Hepatocyte (in vitro differentiated cells): ENCODE results near the gene PACRG. TPM values are rescaled to one million over a fixed set of nuclear protein-coding genes. Genes with fewer than 3 reads are reported as not detected.

Source experiments
- DNase-seq: peaks from one replicate; pipeline ENCODE4 v3.0.0-alpha.2; 2016; ENCODE audit warnings: low spot score
- H2AFZ ChIP-seq: fragments of 200-600 bp; sonication (generic); 2 replicates; pipeline ENCODE4 v1.6.0; 2016; ENCODE audit warnings: antibody characterized with exemption, mild to moderate bottlenecking
- H3K27ac ChIP-seq: fragments of 200-600 bp; sonication (generic); 2 replicates; pipeline ENCODE4 v1.5.1; 2016; ENCODE audit warnings: mild to moderate bottlenecking
- H3K27me3 ChIP-seq: fragments of 200-600 bp; sonication (generic); 2 replicates; pipeline ENCODE4 v1.6.1; 2016
- H3K36me3 ChIP-seq: fragments of 200-600 bp; sonication (generic); replicated peaks from 2 replicates; pipeline ENCODE4 v1.5.1; 2016; ENCODE audit warnings: low read depth; ENCODE audit not compliant: insufficient read depth
- H3K4me1 ChIP-seq: fragments of 200-600 bp; sonication (generic); 2 replicates; pipeline ENCODE4 v1.5.1; 2016; ENCODE audit warnings: mild to moderate bottlenecking, moderate library complexity; ENCODE audit not compliant: insufficient read depth
- H3K4me2 ChIP-seq: fragments of 200-600 bp; sonication (generic); 2 replicates; pipeline ENCODE4 v1.6.0; 2016
- H3K4me3 ChIP-seq: fragments of 200-600 bp; sonication (generic); 2 replicates; pipeline ENCODE4 v1.5.1; 2016; ENCODE audit warnings: mild to moderate bottlenecking
- H3K79me2 ChIP-seq: fragments of 200-600 bp; sonication (generic); 2 replicates; pipeline ENCODE4 v1.6.0; 2017; ENCODE audit warnings: mild to moderate bottlenecking
- H3K9me2 ChIP-seq: fragments of 200-600 bp; sonication (generic); replicated peaks from 2 replicates; pipeline ENCODE4 v1.6.0; 2017; ENCODE audit warnings: mild to moderate bottlenecking; ENCODE audit not compliant: insufficient read depth
- H3K9me3 ChIP-seq: fragments of 200-600 bp; sonication (generic); 2 replicates; pipeline ENCODE4 v1.5.1; 2016; ENCODE audit warnings: low read depth, mild to moderate bottlenecking
- H4K20me1 ChIP-seq: fragments of 200-600 bp; sonication (generic); 2 replicates; pipeline ENCODE4 v1.6.0; 2016; ENCODE audit warnings: mild to moderate bottlenecking; ENCODE audit not compliant: insufficient read depth, poor library complexity, severe bottlenecking
- CTCF ChIP-seq: fragments of 200-600 bp; sonication (generic); IDR thresholded peaks from 2 replicates; pipeline ENCODE4 v1.5.1; 2016; ENCODE audit warnings: antibody characterized with exemption, mild to moderate bottlenecking; ENCODE audit not compliant: poor library complexity
- EZH2 ChIP-seq: fragments of 200-600 bp; sonication (generic); IDR thresholded peaks from 2 replicates; pipeline ENCODE4 v1.6.1; 2016; ENCODE audit warnings: antibody characterized with exemption, mild to moderate bottlenecking, borderline replicate concordance
- EZH2phosphoT487 ChIP-seq: fragments of 200-600 bp; sonication (generic); IDR thresholded peaks from one replicate; pipeline ENCODE4 v1.6.1; 2018; ENCODE audit warnings: antibody characterized with exemption, mild to moderate bottlenecking, low read depth, moderate library complexity; ENCODE audit not compliant: unreplicated experiment, severe bottlenecking
- WGBS: methylation state at CpG from one replicate; pipeline ENCODE4 v1.1.6; 2016; ENCODE audit warnings: low lambda C conversion rate; ENCODE audit errors: missing lambda C conversion rate; 5-methylcytosine and 5-hydroxymethylcytosine counted together
- polyA plus RNA-seq: library from polyadenylated mRNA; unstranded; fragments of >200 nt; fragmentation: Nextera tagmentation; extraction: Ambion mirVana; gene quantifications from 2 replicates; pipeline ENCODE4 v1.2.1, GENCODE V29; 2016
- total RNA-seq: library from RNA; depleted of rRNA; stranded (reverse); fragments of >200 nt; gene quantifications from 2 replicates; pipeline ENCODE4 v1.2.3, GENCODE V29; 2014

The PACRG gene
- total and polyA plus RNA-seq, 2 experiments from 2014 or later: 0.91 to 2.6 TPM

GRCh38 chr6:163180874-163181541 lies 453.2 kb downstream of the PACRG start:
- TF ChIP-seq EZH2phosphoT487: no peak
- no peak for TF ChIP-seq EZH2
- TF ChIP-seq CTCF: peak; percentile 65
- Histone ChIP-seq H4K20me1 (no peaks in the 10 kb centered on the region), H3K79me2 (no peaks in the 10 kb centered on the region), H3K36me3 (no peaks in the 10 kb centered on the region), H3K9me2 (no peaks in the 10 kb centered on the region), H2AFZ (peak overlapping the region; percentile 22), H3K4me1 (no peaks in the 10 kb centered on the region), H3K27me3 (no peaks in the 10 kb centered on the region), H3K4me3 (no peak overlapping the region), H3K4me2 (peak overlapping the region; percentile 63), H3K27ac (peak overlapping the region; percentile 47), H3K9me3 (no peaks in the 10 kb centered on the region)
- 41% methylated on average over 16 of the region's 17 CpGs for WGBS
- DNase-seq: peak; percentile 84

GRCh38 chr6:163181666-163182180 lies 453.9 kb downstream of the PACRG start:
- no peak for DNase-seq
- Histone ChIP-seq H3K4me3 (no peak overlapping the region), H3K9me2 (no peaks in the 10 kb centered on the region), H3K4me2 (peak overlapping the region; percentile 63), H3K36me3 (no peaks in the 10 kb centered on the region), H3K27ac (no peak overlapping the region), H2AFZ (no peak overlapping the region), H3K27me3 (no peaks in the 10 kb centered on the region), H3K79me2 (no peaks in the 10 kb centered on the region), H3K4me1 (no peaks in the 10 kb centered on the region), H4K20me1 (no peaks in the 10 kb centered on the region), H3K9me3 (no peaks in the 10 kb centered on the region)
- 76% methylated on average over 16 of the region's 16 CpGs for WGBS
- no peak for TF ChIP-seq EZH2
- no peak for TF ChIP-seq EZH2phosphoT487
- no peak for TF ChIP-seq CTCF

GRCh38 chr6:163182696-163183095 lies 454.9 kb downstream of the PACRG start:
- H3K36me3 ChIP-seq: no peaks in the 10 kb centered on the region
- no peak for TF ChIP-seq CTCF
- no peak for TF ChIP-seq EZH2phosphoT487
- no peak for TF ChIP-seq EZH2
- H3K9me2 ChIP-seq: no peaks in the 10 kb centered on the region
- 95% methylated on average over 7 of the region's 7 CpGs for whole genome bisulfite sequencing
- no peak overlapping the region for H3K4me3 ChIP-seq
- no peak overlapping the region for H3K4me2 ChIP-seq
- H2AFZ ChIP-seq: no peak overlapping the region
- no peaks in the 10 kb centered on the region for H3K27me3 ChIP-seq
- H4K20me1 ChIP-seq: no peaks in the 10 kb centered on the region
- no peaks in the 10 kb centered on the region for H3K79me2 ChIP-seq
- no peak overlapping the region for H3K27ac ChIP-seq
- H3K4me1 ChIP-seq: no peaks in the 10 kb centered on the region
- no peak for DNase-seq
- H3K9me3 ChIP-seq: no peaks in the 10 kb centered on the region
